Uterus (tissue), 2 donors: ENCODE results near the gene STK39.

ENCODE experiments used
- POLR2A ChIP-seq, 2 donors: fragments of 450-650 bp; IDR thresholded peaks; one replicate each; pipeline ENCODE4 v1.6.1; 2016; ENCODE audit warnings: antibody characterized with exemption in 2 of 2, mild to moderate bottlenecking in 1 of 2, moderate library complexity in 1 of 2
- TF ChIP-seq, protein P1 (sequence below), 4 experiments: fragments of 200-600 bp in 2 of 4; fragments of 450-650 bp in 2 of 4; sonication (generic) in 2 of 4; IDR thresholded peaks; one replicate each; pipeline ENCODE4 v1.5.1; 2016 to 2019; ENCODE audit warnings: antibody characterized with exemption in 4 of 4, mild to moderate bottlenecking in 2 of 4, moderate library complexity in 1 of 4

GRCh38 chr2:168212866-168213265, 34.5 kb downstream of the STK39 start:
- TF ChIP-seq POLR2A (IDR thresholded peaks at IDR 0.05), result no peak
- TF ChIP-seq, protein P1, sequence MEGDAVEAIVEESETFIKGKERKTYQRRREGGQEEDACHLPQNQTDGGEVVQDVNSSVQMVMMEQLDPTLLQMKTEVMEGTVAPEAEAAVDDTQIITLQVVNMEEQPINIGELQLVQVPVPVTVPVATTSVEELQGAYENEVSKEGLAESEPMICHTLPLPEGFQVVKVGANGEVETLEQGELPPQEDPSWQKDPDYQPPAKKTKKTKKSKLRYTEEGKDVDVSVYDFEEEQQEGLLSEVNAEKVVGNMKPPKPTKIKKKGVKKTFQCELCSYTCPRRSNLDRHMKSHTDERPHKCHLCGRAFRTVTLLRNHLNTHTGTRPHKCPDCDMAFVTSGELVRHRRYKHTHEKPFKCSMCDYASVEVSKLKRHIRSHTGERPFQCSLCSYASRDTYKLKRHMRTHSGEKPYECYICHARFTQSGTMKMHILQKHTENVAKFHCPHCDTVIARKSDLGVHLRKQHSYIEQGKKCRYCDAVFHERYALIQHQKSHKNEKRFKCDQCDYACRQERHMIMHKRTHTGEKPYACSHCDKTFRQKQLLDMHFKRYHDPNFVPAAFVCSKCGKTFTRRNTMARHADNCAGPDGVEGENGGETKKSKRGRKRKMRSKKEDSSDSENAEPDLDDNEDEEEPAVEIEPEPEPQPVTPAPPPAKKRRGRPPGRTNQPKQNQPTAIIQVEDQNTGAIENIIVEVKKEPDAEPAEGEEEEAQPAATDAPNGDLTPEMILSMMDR (IDR thresholded peaks at IDR 0.05), result no peak
